HG03571 (cell line): Measurements from ENCODE around the gene ARHGAP42.
"Not testable (repeated sequence)": the region's sequence is repeated elsewhere in the genome, so short reads cannot be mapped to it uniquely, and the experiment has no call there.

Experiments used
- ATAC-seq: cut with Tn5 transposase; IDR thresholded peaks from one replicate; pipeline ENCODE4 v1.9.1; 2021; ENCODE audit not compliant: unreplicated experiment

ARHGAP42 gene

GRCh38 chr11:101008961-101009689, 322.0 kb downstream of the ARHGAP42 start:
- no peak for ATAC-seq

- ATAC-seq = no peak
Measured at GRCh38 chr11:101009690-101010055, 322.6 kb downstream of the ARHGAP42 start.

- ATAC-seq = no peak
Measured at GRCh38 chr11:101010899-101011298, 323.8 kb downstream of the ARHGAP42 start.

GRCh38 chr11:101011881-101012280, 324.8 kb downstream of the ARHGAP42 start:
- ATAC-seq = no peak

- not testable (repeated sequence) for ATAC-seq
Measured at GRCh38 chr11:101013702-101014101, 326.6 kb downstream of the ARHGAP42 start.

- ATAC-seq = no peak
Measured at GRCh38 chr11:101014600-101015285, 327.7 kb downstream of the ARHGAP42 start.

DNA sequence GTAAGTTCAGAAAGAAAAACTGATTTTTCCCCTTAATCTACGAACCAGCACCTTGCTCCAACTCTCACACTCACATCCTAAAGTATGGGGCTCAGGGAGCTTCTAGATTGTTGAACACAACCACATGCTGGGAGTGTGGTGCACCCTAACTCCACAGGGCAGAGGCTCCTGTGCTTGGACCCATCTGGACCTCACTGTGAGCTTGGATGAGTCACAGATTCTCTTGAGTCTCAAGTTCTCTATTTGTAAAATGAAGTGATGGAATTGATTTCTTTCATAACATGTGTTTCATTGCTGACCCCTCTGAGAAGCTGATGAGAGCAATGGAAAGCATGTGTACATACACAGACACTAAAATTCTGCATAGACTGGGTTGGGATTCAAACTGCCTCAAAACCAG, 332.8 kb downstream of the ARHGAP42 start:
- ATAC-seq = no peak

DNA sequence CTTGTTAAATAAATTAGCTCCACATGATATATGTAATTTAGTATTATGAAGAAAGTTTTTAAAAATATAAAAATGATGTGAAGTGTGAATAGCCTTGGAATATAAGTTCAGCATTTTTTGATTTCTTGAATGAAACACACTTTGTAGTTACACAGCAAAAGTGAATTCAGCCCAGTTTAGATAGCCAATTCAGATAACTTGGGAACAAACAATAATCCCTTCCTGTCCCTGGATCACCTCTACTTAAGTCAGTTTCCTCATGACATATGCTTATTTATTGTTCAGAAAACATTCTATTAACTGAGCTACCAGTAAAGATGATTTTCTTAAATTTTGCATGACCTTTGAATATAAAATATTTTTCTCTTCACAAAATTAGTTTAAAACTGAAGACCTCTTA, 335.2 kb downstream of the ARHGAP42 start:
- ATAC-seq = no peak

DNA sequence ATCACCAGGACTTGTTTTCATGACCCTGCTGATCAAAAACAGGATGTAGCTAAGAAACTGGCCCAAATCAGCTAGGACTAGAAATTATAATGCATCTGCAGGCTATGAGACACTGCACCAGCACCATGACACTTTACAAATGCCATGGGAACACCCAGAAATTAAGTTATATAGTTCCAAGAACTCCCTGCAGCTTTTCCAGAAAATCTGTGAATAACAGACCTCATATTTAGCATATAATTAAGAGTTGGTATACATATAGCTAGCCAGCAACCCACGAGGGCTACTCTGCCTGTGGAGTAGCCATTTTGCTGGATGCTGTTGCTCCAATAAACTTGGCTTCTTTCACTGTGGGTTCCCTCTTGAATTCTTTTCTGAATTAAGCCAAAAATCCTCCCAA, 341.6 kb downstream of the ARHGAP42 start:
- no peak for ATAC-seq

DNA sequence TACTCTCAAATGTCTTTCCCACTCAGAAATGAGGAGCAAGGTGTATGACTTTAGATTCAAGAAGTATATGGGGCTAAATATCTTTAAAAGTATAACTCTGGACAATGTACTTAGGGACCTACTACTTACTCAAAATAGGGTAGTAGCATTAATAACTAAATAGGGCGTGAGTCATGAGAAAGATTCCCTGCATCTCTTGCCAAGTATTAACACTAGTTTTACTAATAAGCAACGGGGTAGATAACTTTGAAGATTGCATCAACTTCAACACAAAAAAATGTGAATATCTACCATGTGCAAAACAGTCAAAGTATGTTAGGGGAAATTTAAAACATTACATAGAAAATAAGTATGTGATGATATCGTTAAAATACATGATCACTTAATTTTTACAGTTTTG, 342.9 kb downstream of the ARHGAP42 start:
- no peak for ATAC-seq

DNA sequence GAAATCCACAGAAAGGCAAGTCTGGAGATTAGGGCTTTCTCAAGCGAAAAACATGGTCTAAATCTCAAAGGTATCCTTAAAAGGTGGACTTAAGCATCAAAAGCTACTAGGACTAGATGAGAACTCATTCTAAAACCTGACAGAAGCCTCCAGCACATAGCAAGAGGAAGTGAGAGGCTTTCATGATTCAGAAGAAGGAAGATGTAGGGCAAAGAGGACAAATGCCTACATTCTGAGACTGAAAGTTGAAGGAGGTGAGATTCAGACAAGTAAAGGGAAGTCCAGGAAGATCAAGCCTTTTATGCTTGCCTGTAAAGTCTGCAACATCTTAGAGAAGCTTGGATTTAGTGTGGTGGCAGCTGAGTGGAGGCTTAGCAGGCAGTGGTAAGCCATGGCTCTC, 343.6 kb downstream of the ARHGAP42 start:
- no peak for ATAC-seq

DNA sequence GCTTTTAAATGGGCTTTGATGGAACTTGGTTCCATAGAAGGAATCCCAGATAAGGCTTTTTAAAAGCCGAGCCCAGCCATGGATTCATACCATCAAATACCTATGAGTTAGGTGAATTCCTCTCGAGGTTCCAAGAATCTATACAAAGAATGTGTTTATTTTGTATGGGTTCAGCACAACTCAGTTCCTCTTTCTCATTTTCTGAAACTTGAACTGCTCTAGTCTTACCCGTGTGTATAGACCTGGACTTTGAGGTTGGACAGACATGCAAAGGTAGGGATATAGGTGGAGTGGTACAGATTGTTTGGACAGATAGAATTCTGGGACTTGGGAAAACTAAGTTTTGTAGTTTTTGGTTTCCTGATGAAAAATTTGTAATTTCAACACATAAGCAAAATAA, 344.6 kb downstream of the ARHGAP42 start:
- ATAC-seq = no peak

DNA sequence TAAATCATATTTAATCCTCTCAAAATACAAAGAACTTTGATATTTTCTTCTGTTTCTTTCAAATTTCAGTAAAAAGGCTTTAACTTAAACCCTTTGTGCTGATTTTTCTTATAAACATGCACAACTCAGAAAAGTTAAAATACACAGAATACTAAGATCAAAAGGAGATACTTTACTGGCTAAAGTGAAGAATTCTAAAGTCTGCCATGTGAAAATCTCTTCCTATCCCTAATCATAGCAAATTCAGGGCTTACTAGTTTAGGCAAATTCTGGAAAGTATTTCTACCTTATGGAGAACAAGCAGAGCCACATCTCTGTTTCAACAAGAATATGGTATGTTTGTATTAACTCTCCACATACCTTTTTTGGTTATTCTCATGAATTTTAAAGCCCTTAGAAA, 345.9 kb downstream of the ARHGAP42 start:
- no peak for ATAC-seq

- ATAC-seq = no peak
Measured at GRCh38 chr11:101034076-101034475, 347.0 kb downstream of the ARHGAP42 start.

DNA sequence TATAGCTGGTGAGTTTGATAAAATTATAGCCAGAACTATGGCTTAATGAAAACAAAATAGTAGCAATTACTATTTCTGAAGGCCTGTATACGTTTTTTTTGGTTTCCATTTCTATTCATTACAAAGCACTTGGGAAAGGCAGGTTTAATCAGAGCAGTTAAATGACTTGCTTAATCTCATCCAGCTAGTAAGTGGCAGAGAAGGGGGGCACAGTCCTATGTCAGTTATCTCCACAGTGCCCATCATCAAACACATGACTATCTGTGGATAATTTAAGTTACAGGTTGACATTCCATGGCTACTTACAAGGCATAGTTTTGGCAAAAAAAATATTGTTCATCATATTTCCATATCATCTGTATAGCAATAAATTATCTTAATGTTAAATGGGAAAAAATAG, 348.8 kb downstream of the ARHGAP42 start:
- ATAC-seq = no peak
